GF-D8 (cell line): ENCODE measurements around the gene CSAD.

Experiments used
- DNase-seq: peaks from one replicate; lab custom pipeline; 2025; lab: John Stamatoyannopoulos, UW

The CSAD gene

GRCh38 chr12:53180220-53180930 is at the start of gene CSAD, which contains the start of gene ZNF740:
Gene CSAD (minus strand): TSS chr12:53180925. CDS start chr12:53173470, 7,455 bp downstream.
Gene ZNF740 (plus strand): TSS chr12:53180722. CDS start chr12:53181984, 1,262 bp downstream.
- peak; percentile 90 for DNase-seq

- DNase-seq: no peak
Measured at GRCh38 chr12:53230108-53230845, 49.6 kb upstream of the CSAD start.

GRCh38 chr12:53229454-53229853 is 48.7 kb upstream of the CSAD start:
- DNase-seq: no peak

GRCh38 chr12:53227836-53228235 is 47.1 kb upstream of the CSAD start:
- no peak for DNase-seq

- DNase-seq: no peak
Measured at GRCh38 chr12:53227341-53227740, 46.6 kb upstream of the CSAD start.

- DNase-seq: no peak
Measured at GRCh38 chr12:53226815-53227214, 46.1 kb upstream of the CSAD start.

GRCh38 chr12:53225635-53226424 is 45.1 kb upstream of the CSAD start:
- no peak for DNase-seq

- no peak for DNase-seq
Measured at GRCh38 chr12:53224897-53225634, 44.3 kb upstream of the CSAD start.

GRCh38 chr12:53224061-53224896 is 43.6 kb upstream of the CSAD start:
- no peak for DNase-seq

- DNase-seq: no peak
Measured at GRCh38 chr12:53223389-53224060, 42.8 kb upstream of the CSAD start.

- no peak for DNase-seq
Measured at GRCh38 chr12:53222806-53223261, 42.1 kb upstream of the CSAD start.

- DNase-seq: no peak
Measured at GRCh38 chr12:53222170-53222721, 41.5 kb upstream of the CSAD start.

- DNase-seq: no peak
Measured at GRCh38 chr12:53221203-53222080, 40.7 kb upstream of the CSAD start.

- peak; percentile 81 for DNase-seq
Measured at GRCh38 chr12:53220694-53221202, 40.0 kb upstream of the CSAD start.

- peak; percentile 57 for DNase-seq
Measured at GRCh38 chr12:53219956-53220693, 39.4 kb upstream of the CSAD start.

- DNase-seq: no peak
Measured at GRCh38 chr12:53219292-53219955, 38.7 kb upstream of the CSAD start.

GRCh38 chr12:53218551-53219291 is 38.0 kb upstream of the CSAD start:
- DNase-seq: no peak
